HepG2 (cell line): ENCODE results near the gene ZBED6. TPM values are rescaled to one million over a fixed set of nuclear protein-coding genes. Genes with fewer than 3 reads are reported as not detected.

ENCODE experiments used
- ATAC-seq: fragments of 200-7000 bp; cut with Tn5 transposase; 3 replicates; pipeline ENCODE4 v1.9.1; 2020; ENCODE audit warnings: mild to moderate bottlenecking, moderate library complexity
- BruUV-seq: library from RNA; stranded (reverse); fragments of 400-500 nt; replicated peaks from 2 replicates; lab custom pipeline; 2021; lab: Mats Ljungman, UMichigan
- CTCF ChIA-PET: fragments of 300-600 bp; formaldehyde crosslinking; extraction: SDS; loops from one replicate; lab custom pipeline; 2021; ENCODE audit warnings: low total read pairs, inconsistent platforms, low intra/inter-chr PET ratio; lab: Yijun Ruan, JAX
- POLR2A ChIA-PET: fragments of 350-600 bp; sonication (Branson Sonifier 250); formaldehyde crosslinking; loops from one replicate; lab custom pipeline; 2020; ENCODE audit warnings: antibody characterized with exemption, inconsistent platforms; lab: Yijun Ruan, JAX
- DNase-seq: peaks from one replicate; pipeline ENCODE4 v3.0.0-alpha.2; 2015; ENCODE audit warnings: low spot score
- FAIRE-seq: peaks from 3 replicates; lab custom pipeline; 2011; peaks lifted over from hg19 to GRCh38; lab: Jason Lieb, UNC
- H2AFZ ChIP-seq: one replicate; pipeline ENCODE4 v1.6.1; 2011; ENCODE audit warnings: low read length, inconsistent platforms
- H3K27ac ChIP-seq: fragments of 300-600 bp; 3 replicates; pipeline ENCODE4 v1.8.0; 2011; ENCODE audit warnings: mixed run types, mild to moderate bottlenecking, mixed read lengths, low read length, inconsistent platforms; ENCODE audit not compliant: insufficient read depth; ENCODE audit errors: extremely low read length
- H3K27me3 ChIP-seq, 2 experiments: fragments of 200-600 bp in 1 of 2; 2 replicates in 1 of 2; 3 replicates in 1 of 2; pipeline versions ENCODE4 v1.6.0 to v1.8.0; 2011; ENCODE audit warnings: low read length in 2 of 2, mild to moderate bottlenecking in 2 of 2, moderate library complexity in 2 of 2, inconsistent platforms in 1 of 2; ENCODE audit not compliant: insufficient read depth in 2 of 2, control insufficient read depth in 1 of 2
- H3K36me3 ChIP-seq, 2 experiments: fragments of 200-600 bp in 1 of 2; replicated peaks in 1 of 2; 2 replicates in 1 of 2; 3 replicates in 1 of 2; pipeline versions ENCODE4 v1.5.1 to v1.8.0; 2011; ENCODE audit warnings: low read length in 2 of 2, inconsistent platforms in 1 of 2; ENCODE audit not compliant: insufficient read depth in 2 of 2, control insufficient read depth in 1 of 2
- H3K4me1 ChIP-seq: 2 replicates; pipeline ENCODE4 v1.5.1; 2012; ENCODE audit warnings: low read length, inconsistent platforms; ENCODE audit not compliant: insufficient read depth
- H3K4me2 ChIP-seq: 2 replicates; pipeline ENCODE4 v1.6.0; 2011; ENCODE audit warnings: low read depth, low read length, inconsistent platforms
- H3K4me3 ChIP-seq, 3 experiments: fragments of 200-600 bp in 1 of 3; sonication (generic), shearing (Covaris generic) in 1 of 3; replicated peaks in 1 of 3; 2 replicates each; pipeline ENCODE4 v1.5.1; 2011 to 2016; ENCODE audit warnings: low read length in 3 of 3, inconsistent platforms in 2 of 3, low read depth in 2 of 3, mild to moderate bottlenecking in 2 of 3, control low read depth in 1 of 3, mixed read lengths in 1 of 3; ENCODE audit not compliant: insufficient read depth in 1 of 3
- H3K79me2 ChIP-seq: one replicate; pipeline ENCODE4 v1.6.1; 2011; ENCODE audit warnings: low read length, inconsistent platforms; ENCODE audit not compliant: insufficient read depth
- H3K9ac ChIP-seq: 2 replicates; pipeline ENCODE4 v1.6.0; 2011; ENCODE audit warnings: mild to moderate bottlenecking, low read depth, low read length, inconsistent platforms; ENCODE audit not compliant: insufficient read depth
- H3K9me3 ChIP-seq: 2 replicates; pipeline ENCODE4 v1.5.1; 2012; ENCODE audit warnings: mild to moderate bottlenecking, low read length
- H4K20me1 ChIP-seq: 2 replicates; pipeline ENCODE4 v1.6.0; 2011; ENCODE audit warnings: inconsistent platforms, mild to moderate bottlenecking, low read length, moderate library complexity; ENCODE audit not compliant: insufficient read depth
- HDAC2 ChIP-seq: sonication (generic); formaldehyde crosslinking; IDR thresholded peaks from 2 replicates; pipeline ENCODE4 v1.4.0; 2020; ENCODE audit warnings: missing genetic modification reagents
- MAFG ChIP-seq: sonication (generic); formaldehyde crosslinking; IDR thresholded peaks from 2 replicates; pipeline ENCODE4 v1.5.1; 2020; ENCODE audit warnings: mild to moderate bottlenecking, missing genetic modification reagents
- MXD3 ChIP-seq: IDR thresholded peaks from 2 replicates; pipeline ENCODE4 v1.6.1; 2016; ENCODE audit warnings: mild to moderate bottlenecking, missing biosample characterization, missing genetic modification reagents
- NR2F2 ChIP-seq: IDR thresholded peaks from 2 replicates; pipeline ENCODE4 v1.6.1; 2012; ENCODE audit warnings: low read depth, inconsistent platforms, borderline replicate concordance
- PHF21A ChIP-seq: sonication (generic); formaldehyde crosslinking; IDR thresholded peaks from 2 replicates; pipeline ENCODE4 v1.5.0; 2020; ENCODE audit warnings: mild to moderate bottlenecking, missing genetic modification reagents
- ZNF138 ChIP-seq: sonication (generic); formaldehyde crosslinking; IDR thresholded peaks from 2 replicates; pipeline ENCODE4 v1.5.0; 2020; ENCODE audit warnings: mild to moderate bottlenecking, low read depth, missing genetic modification reagents
- ZNF280B ChIP-seq: sonication (generic); formaldehyde crosslinking; IDR thresholded peaks from 2 replicates; pipeline ENCODE4 v1.5.0; 2020; ENCODE audit warnings: missing genetic modification reagents, mild to moderate bottlenecking, borderline replicate concordance
- WGBS: methylation state at CpG from one replicate; pipeline ENCODE4 v1.1.6; 2017; ENCODE audit warnings: low lambda C conversion rate; 5-methylcytosine and 5-hydroxymethylcytosine counted together
- in situ Hi-C: cut with HindIII; loops from 2 replicates; pipeline ENCODE4 v1.10.0; 2017; ENCODE audit warnings: low pct_unique_long_range_greater_than_20kb; ENCODE audit not compliant: extremely low pct_ligation_motif_present
- intact Hi-C: fragments of 100-400 bp; cut with micrococcal nuclease; formaldehyde crosslinking; loops from one replicate; pipeline ENCODE4 v1.10.0; 2022; ENCODE audit not compliant: unreplicated experiment
- polyA plus RNA-seq, 8 experiments: library from polyadenylated mRNA; depleted of rRNA in 3 of 8; stranded (reverse) in 7 of 8; unstranded in 1 of 8; fragments of >200 nt; fragmentation: Illumina TruSeq in 4 of 8; extraction: Trizol in 4 of 8; gene quantifications; 2 replicates each; pipeline versions ENCODE4 v1.2.1 to v1.2.3, GENCODE V29; 2011 to 2016; ENCODE audit warnings: low read depth in 4 of 8, missing spikeins in 1 of 8, mixed read lengths in 1 of 8; ENCODE audit not compliant: insufficient read depth in 1 of 8
- total RNA-seq, 5 experiments: library from RNA; depleted of rRNA; stranded (reverse); fragments of >200 nt; fragmentation: Illumina TruSeq; extraction: Trizol; gene quantifications; 2 replicates each; pipeline ENCODE4 v1.2.3, GENCODE V29; 2016; ENCODE audit warnings: low read depth in 1 of 5
- TF ChIP-seq, protein P1 (sequence below): sonication (generic); formaldehyde crosslinking; IDR thresholded peaks from 2 replicates; pipeline ENCODE4 v1.8.1; 2023; ENCODE audit warnings: mild to moderate bottlenecking, missing genetic modification reagents

Gene ZBED6
- total and polyA plus RNA-seq, 2 of the 13 experiments (the other 11 are each of a cell fraction or from before 2014, with no cell fraction given): 9.3 to 12.5 TPM

DNA sequence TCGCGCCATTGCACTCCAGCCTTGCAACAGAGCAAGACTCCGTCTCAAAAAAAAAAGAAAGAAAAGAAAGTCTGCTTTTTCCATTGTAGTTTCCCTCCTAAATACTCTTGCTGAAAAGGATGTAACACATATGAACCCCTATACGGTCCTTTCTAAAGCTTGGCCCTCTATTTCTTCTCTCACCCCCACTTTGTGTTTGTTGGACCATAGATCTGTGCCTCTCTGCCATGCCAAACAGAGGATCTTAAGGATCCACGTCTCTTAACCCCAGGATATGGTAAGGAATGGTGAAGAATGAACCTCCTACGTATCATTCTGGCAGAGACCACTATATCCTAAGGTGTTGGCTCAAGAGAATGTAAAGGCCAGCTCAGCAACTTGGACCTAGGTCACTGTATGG lies 49.1 kb upstream of the ZBED6 start:
- 84% methylated on average over 6 of the region's 6 CpGs for WGBS

More for the DNA sequence above, 49.1 kb upstream of the ZBED6 start:
- Histone ChIP-seq H2AFZ (no peak overlapping the region), H4K20me1 (no peaks in the 10 kb centered on the region), H3K4me1 (no peaks in the 10 kb centered on the region), H3K79me2 (no peaks in the 10 kb centered on the region), H3K36me3 (no peaks in the 10 kb centered on the region), H3K9ac (no peak overlapping the region), H3K27me3 (no peaks in the 10 kb centered on the region), H3K27ac (no peak overlapping the region), H3K9me3 (no peaks in the 10 kb centered on the region), H3K4me3 (no peak overlapping the region), H3K4me2 (no peak overlapping the region)
- BruUV-seq: no TSS peak
- intact Hi-C loops: no loop called here
- TF ChIP-seq PHF21A (CRISPR knock-in tag) (no peak), MAFG (no peak), ZNF280B (no peak), ZNF138 (no peak), MXD3 (no peak), HDAC2 (no peak), NR2F2 (no peak)
- TF ChIP-seq, protein P1, sequence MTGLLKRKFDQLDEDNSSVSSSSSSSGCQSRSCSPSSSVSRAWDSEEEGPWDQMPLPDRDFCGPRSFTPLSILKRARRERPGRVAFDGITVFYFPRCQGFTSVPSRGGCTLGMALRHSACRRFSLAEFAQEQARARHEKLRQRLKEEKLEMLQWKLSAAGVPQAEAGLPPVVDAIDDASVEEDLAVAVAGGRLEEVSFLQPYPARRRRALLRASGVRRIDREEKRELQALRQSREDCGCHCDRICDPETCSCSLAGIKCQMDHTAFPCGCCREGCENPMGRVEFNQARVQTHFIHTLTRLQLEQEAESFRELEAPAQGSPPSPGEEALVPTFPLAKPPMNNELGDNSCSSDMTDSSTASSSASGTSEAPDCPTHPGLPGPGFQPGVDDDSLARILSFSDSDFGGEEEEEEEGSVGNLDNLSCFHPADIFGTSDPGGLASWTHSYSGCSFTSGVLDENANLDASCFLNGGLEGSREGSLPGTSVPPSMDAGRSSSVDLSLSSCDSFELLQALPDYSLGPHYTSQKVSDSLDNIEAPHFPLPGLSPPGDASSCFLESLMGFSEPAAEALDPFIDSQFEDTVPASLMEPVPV (CRISPR knock-in tag): no peak
- FAIRE-seq (no peak), ATAC-seq (no peak), DNase-seq (no peak)
- CTCF ChIA-PET: no interaction called here
- POLR2A ChIA-PET: no interaction called here
- in situ Hi-C loops: no loop called here
